HG03442 (cell line): ENCODE data around the gene TUFT1.
"Not testable (repeated sequence)": the region's sequence is repeated elsewhere in the genome, so short reads cannot be mapped to it uniquely, and the experiment has no call there.

Experiments
- ATAC-seq: cut with Tn5 transposase; IDR thresholded peaks from one replicate; pipeline ENCODE4 v1.9.1; 2021; ENCODE audit warnings: mild to moderate bottlenecking, moderate library complexity; ENCODE audit not compliant: unreplicated experiment

The TUFT1 gene

GRCh38 chr1:151512326-151512725, 27.8 kb upstream of the TUFT1 start:
- ATAC-seq, result no peak

DNA sequence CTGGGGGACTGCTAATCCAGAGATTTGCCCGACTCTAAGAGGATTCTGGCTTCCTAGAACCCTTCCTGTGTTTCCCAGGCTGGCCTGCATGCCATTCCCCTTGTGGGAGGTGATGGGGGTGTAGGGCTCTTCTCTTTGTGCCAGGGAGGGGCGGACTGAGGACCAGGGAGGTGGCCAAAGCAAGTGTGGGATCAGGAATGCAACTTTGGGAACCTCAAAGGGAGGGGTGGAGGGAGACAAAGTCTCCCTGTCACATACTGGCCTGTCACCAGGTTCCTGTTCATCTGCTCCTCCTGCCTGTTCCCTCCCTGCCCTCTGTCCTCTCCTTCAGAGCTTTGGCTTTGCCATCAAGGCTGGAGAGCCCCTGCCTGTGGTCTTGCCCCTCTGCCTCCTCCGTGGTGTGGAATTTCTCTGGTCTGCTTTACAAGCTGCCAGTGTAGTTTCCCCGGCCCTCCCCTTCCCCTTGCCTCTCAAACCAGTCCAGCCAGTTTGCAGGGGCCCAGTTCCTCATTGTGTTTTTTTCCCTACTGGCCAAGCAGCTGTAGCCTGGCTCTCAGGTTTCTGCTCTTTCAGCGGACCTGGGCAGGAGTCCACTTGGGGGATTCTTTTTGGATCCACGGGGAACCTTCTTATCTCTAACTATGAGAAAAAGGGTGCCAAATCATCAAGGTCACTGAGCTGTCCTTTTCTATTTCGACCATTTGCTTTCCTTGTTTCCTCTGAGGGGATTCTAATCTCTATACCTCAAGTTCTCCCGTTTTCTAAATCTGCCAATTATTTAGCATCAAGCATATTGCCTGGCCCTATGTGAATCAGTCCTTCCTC, 27.1 kb upstream of the TUFT1 start:
- no peak for ATAC-seq

DNA sequence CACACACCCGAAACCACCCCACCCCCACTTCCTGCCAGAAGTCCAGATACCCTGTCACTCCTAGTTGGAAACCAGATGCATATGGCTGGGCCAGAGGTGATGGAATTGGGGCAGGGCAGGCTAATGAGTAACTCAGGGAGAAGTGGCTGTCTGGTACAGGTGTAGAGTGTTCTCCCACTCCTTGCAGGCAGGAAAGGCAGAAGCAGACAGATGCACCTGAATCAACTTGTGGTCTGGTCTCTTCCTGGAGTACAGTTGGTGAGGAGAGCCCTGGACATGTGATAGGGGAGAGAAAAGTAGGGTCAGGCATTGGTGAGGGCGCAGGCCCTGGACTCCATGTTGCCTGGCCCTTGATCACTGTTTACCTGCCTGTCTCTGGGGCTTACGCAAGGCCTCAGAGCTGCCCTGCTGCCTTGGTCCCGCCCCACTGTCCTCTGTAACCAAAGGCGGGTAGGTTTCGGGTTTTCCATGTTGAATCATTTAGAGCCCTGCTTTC, 26.4 kb upstream of the TUFT1 start:
- no peak for ATAC-seq

- ATAC-seq, result no peak
Observed at GRCh38 chr1:151514366-151514765, 25.7 kb upstream of the TUFT1 start.

GRCh38 chr1:151515265-151515664, 24.8 kb upstream of the TUFT1 start:
- no peak for ATAC-seq

GRCh38 chr1:151516031-151516511, 24.0 kb upstream of the TUFT1 start:
- ATAC-seq, result no peak

- no peak for ATAC-seq
Observed at GRCh38 chr1:151518431-151518830, 21.7 kb upstream of the TUFT1 start.

DNA sequence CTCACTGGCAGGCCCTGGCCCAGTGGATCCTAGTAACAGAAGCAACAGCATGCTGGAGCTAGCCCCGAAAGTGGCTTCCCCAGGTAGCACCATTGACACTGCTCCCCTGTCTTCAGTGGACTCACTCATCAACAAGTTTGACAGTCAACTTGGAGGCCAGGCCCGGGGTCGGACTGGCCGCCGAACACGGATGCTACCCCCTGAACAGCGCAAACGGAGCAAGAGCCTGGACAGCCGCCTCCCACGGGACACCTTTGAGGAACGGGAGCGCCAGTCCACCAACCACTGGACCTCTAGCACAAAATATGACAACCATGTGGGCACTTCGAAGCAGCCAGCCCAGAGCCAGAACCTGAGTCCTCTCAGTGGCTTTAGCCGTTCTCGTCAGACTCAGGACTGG, 21.2 kb upstream of the TUFT1 start:
- no peak for ATAC-seq

DNA sequence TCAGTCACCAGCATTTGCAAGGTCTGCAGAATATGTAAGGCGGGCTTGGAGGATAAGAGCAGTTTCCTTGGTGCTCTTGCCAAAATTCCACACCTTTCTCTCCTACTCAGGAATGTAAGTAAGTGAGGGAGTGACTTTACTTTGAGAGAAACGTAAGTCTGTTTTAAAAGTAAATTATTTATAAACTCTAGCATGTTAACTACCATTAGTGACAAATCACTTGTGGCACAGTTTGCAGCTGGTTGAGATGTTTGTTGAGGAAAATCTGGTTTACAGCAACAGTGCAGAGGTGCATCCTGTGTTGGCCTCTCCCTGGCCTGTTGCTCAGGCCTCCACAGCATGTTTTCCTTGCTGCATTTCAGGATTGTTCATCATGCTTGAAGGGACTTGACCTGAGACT, 20.4 kb upstream of the TUFT1 start:
- ATAC-seq, result no peak

DNA sequence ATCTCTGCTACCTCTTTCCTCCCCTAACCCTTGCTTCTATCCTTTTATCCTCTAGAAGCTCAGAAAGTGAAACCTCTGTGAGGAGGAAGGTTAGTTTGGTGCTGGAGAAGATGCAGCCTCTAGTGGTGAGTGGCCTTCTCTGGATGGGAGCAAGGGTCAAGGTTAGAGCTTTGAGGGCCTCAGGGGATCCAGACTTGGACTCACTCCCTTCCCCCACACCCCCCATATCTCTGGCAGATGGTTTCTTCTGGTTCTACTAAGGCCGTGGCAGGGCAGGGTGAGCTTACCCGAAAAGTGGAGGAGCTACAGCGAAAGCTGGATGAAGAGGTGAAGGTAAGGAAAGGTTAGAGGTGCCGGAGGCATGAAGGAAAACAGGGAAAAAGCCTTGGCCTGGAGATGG, 19.8 kb upstream of the TUFT1 start:
- ATAC-seq, result no peak

DNA sequence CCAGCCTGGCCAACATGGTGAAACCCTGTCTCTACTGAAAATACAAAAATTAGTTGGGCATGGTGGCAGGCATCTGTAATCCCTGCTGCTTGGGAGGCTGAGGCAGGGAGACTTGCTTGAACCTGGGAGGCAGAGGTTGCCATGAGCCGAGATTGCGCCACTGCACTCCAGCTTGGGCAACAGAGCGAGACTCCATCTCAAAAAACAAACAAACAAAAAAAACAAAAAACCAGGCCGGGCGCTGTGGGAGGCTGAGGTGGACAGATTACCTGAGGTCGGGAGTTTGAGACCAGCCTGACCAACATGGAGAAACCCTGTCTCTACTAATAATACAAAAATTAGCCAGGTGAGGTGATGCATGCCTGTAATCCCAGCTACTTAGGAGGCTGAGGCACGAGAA, 17.7 kb upstream of the TUFT1 start:
- ATAC-seq, result not testable (repeated sequence)

DNA sequence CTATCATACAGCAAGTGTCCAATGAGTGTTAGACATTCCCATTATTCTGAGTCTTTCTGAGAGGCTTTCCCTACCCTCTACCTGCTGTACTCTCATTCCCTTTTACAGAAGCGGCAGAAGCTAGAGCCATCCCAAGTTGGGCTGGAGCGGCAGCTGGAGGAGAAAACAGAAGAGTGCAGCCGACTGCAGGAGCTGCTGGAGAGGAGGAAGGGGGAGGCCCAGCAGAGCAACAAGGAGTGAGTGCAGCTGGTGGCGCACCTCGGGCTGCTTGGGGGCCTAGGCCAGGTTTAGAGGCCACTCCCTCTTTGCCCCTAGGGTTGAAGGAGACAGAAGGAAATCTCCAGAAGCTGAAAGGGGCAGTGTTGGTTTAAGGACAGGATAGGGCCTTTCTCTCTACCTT, 16.8 kb upstream of the TUFT1 start:
- ATAC-seq, result no peak

DNA sequence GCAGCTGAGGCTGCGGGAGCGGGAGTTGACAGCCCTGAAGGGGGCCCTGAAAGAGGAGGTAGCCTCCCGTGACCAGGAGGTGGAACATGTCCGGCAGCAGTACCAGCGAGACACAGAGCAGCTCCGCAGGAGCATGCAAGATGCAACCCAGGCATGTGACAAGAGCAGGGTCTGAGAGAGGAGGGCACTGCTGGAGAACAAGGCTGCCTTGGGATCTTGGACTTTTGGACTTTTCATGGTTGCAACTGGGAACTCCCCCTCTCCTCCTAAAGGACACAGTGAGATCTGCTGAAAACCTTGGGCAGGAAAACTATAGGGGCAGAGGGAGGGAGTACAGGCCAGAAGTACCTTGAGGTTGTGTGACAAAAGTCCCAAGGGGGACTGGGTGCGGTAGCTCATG, 15.4 kb upstream of the TUFT1 start:
- ATAC-seq, result no peak

DNA sequence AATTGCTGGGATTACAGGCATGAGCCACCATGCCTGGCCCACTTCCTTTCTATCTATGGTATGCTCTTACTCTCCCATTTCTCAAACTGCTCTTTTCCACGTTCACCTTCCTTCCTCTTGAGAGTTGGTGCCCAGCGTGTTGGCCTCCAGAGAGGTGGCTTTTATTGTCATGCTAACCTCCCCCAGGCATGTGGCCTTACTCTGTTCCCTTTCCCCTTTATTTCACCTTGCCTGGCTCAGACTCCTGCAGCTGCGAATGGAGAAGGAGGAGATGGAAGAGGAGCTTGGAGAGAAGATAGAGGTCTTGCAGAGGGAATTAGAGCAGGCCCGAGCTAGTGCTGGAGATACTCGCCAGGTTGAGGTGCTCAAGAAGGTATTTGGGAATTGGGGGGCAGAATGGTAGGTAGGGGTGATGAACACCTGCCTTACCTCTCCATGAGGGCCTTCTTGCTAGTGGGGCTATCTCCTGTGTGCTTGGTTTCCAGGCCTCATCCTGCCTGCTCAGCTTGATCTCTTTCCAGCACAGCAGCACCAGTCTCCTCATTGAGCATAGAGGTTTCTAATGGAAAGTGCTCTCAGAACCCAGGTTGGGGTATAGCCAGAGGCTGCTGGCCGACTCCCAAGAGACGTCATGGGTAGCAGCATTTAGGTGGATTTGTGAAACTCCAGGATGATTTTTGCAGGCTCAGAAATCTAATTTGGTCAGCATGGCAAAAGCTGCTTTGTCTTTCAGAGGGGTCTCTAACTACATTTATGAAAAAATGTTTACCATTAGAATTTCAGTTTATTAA, 13.2 kb upstream of the TUFT1 start:
- ATAC-seq, result no peak

- no peak for ATAC-seq
Observed at GRCh38 chr1:151529211-151529702, 10.9 kb upstream of the TUFT1 start.

DNA sequence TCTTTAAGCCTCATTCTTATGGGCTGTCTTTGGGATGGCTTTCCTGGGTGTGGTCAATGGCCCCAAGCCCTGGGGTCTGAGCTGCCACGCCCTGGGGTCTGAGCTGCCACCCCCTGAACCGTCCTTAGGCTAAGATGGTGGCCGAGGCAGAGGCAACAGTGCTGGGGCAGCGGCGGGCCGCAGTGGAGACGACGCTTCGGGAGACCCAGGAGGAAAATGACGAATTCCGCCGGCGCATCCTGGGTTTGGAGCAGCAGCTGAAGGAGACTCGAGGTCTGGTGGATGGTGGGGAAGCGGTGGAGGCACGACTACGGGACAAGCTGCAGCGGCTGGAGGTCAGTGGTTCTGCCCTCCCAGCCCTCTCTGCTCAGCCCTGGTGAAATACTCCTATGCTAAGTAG, 10.3 kb upstream of the TUFT1 start:
- no peak for ATAC-seq

GRCh38 chr1:151530461-151530860, 9.6 kb upstream of the TUFT1 start:
- no peak for ATAC-seq

GRCh38 chr1:151533870-151534269, 6.2 kb upstream of the TUFT1 start:
- no peak for ATAC-seq

GRCh38 chr1:151534662-151535278, 5.3 kb upstream of the TUFT1 start:
- ATAC-seq, result no peak

DNA sequence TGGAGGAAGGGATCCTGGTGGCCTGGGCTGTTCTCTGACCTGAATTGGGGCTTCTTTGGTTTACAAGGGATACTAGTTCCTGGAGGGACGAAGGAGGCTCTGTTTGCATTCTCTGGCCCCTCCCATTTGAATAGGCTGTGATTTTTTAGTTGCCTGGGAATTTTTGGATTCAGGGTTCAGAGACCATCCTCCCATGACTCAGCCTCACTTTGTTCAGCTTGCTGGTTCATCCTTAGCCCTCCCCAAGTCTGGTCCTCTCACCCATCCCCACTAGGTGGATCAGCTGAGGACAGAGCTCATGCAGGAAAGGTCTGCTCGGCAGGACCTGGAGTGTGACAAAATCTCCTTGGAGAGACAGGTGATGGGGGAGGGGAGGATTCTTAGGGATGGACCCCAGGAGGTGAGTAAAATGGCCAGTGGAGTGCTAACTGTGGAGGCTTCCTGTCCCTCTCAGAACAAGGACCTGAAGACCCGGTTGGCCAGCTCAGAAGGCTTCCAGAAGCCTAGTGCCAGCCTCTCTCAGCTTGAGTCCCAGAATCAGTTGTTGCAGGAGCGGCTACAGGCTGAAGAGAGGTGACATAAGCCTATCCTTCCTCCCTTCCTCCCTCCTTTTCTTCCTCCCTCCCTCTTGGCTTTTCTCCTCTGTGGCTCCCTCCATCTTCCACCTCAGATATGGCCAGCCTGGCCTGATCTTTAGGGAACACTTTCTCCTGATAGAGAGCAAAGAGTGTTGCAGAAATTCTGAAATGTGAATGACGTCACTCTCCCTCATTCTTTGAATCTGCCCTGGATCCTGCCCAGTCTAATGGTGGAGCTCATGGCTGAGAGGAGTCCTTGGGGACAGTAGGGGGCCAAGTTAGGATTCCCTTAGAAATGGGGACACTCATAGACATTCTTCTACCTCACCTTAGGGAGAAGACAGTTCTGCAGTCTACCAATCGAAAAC, 4.5 kb upstream of the TUFT1 start:
- ATAC-seq, result no peak
